HG03432 (cell line): ENCODE results near the gene EXD3.
"Not testable (repeated sequence)": the region's sequence is repeated elsewhere in the genome, so short reads cannot be mapped to it uniquely, and the experiment has no call there.

Experiments used
- ATAC-seq: cut with Tn5 transposase; IDR thresholded peaks from one replicate; pipeline ENCODE4 v1.9.1; 2021; ENCODE audit warnings: mild to moderate bottlenecking, moderate library complexity; ENCODE audit not compliant: unreplicated experiment

Gene EXD3

DNA sequence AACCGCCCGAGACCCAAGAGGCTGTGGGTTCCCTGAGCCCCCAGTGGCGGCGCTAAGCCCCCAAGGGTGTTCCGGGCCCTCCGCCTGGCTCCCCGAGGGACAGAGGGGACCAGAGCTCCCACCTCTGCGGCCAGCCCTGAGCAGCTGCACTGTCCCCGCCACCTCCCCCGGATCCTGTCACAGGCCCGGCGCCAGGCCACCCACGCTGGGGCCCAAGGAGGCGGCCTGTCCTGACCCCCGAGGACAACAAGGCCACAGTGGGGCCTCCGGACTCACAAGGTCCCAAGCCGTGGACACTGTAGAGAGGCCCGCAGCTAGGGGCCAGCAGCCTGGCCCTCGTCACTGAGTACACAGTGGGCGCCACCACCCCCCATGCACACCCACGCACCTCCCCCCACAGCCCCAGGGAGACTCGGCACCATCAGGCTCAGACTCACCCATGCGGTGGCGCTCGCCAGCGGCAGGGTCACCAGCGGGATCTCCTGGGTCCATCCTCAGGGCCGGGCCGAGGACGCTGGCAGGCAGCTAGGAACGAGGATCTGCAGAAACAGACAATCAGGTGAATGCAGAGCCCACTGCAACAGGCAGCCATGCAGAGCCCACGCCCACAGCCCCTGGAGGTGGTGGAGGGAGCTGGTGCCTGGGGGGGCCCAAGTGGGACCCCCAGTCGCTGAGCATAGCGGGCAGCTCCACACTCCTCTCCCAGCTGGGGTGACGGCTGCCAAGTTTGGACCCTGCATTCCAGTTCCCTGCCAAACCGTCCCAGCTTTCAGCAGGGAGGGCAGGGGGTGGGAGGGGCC, 27.9 kb downstream of the EXD3 start:
- no peak for ATAC-seq

DNA sequence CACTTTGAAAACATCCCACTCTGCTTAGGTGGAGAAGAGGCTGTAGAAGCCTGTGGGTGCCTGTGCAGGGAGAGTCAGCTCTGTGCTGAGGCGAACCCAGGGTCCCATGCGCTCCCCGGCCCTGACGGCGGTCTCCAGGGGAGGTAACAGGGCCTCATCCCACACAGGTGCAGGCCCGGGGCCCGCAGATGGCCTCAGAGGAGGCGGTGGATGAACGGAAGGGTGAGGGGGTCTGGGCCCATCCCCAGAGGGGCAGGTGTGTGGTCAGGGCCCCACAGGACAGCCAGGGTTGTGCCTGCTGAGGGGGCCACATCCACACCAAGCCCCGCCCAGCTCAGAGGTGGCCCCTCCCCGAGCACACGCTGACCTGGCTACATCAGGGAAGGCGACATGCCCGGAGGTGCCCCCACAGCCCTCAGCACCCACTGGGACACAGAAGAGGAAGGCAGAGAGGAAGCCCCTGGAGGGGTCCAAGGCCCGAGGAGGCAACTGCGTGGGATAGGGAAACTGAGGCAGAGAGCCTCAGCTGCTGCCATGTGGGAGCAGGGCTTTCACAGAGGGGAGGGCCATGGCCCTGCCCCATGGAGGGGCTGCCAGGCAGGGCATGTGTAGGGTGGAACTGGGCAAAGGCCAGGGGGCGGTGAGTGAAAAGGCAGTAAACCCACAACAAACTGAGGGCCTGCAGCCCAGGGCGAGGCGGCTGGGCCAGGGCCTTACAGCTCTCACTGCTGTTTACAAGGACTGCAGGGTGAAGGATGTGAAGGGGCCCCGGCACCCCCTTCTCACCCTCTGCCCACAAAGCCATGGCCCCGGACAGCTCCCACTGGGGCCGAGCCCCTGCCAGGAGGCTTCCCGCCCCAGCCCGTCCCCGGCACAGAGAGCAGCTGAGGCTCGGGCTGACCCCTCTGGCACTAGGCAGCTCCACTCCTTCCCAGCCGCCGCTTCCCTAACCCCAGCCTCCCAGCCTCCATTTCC, 29.5 kb downstream of the EXD3 start:
- no peak for ATAC-seq

DNA sequence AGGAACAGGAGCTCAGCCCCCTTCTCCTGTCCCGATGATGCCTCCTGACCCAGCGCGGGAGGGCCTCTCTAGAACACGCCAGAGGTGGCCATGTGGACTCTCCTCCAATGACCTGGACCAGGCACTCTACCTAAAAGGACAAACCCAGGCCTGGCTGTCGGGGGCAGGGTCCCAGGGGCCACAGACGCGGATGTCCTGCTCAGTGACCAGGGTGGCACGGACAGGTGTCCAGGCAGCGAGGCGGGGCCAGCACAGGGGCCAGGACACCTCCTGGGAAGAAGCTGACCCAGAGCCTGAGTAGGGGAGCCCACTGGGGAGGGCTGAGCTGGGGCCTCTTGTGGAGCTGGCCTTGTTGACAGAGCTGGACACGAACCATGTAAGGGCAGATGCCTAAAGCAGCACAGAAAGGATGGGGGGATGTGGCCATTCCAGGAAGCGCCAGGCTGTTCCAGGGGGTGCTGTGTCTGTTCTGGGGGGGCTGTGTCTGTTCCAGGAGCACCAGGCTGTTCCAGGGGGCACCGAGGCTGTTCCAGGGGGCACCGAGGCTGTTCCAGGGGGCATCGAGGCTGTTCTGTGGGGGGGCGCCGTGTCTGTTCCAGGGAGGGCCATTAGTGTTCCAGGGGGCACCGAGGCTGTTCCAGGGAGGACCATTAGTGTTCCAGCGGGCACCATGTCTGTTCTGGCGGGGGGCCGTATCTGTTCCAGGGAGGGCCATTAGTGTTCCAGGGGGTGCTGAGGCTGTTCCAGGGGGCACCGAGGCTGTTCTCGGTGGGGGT, 30.5 kb downstream of the EXD3 start:
- no peak for ATAC-seq

DNA sequence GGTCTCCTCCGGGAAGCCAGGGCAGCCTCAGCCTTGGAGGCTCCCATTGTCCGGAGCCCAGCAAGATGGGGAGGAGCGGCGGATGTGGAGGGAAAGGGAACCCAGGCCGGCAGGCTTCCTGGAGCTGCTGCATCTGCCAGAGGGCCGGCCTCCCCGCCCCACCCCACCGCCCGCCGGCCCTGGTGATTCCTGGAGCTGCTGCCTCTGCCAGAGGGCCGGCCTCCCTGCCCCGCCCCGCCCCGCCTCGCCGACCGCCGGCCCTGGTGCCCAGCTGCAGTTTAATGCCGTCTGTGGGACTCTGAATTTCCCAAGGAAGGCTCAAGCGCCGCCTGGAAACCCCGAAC, 31.6 kb downstream of the EXD3 start:
- no peak for ATAC-seq

DNA sequence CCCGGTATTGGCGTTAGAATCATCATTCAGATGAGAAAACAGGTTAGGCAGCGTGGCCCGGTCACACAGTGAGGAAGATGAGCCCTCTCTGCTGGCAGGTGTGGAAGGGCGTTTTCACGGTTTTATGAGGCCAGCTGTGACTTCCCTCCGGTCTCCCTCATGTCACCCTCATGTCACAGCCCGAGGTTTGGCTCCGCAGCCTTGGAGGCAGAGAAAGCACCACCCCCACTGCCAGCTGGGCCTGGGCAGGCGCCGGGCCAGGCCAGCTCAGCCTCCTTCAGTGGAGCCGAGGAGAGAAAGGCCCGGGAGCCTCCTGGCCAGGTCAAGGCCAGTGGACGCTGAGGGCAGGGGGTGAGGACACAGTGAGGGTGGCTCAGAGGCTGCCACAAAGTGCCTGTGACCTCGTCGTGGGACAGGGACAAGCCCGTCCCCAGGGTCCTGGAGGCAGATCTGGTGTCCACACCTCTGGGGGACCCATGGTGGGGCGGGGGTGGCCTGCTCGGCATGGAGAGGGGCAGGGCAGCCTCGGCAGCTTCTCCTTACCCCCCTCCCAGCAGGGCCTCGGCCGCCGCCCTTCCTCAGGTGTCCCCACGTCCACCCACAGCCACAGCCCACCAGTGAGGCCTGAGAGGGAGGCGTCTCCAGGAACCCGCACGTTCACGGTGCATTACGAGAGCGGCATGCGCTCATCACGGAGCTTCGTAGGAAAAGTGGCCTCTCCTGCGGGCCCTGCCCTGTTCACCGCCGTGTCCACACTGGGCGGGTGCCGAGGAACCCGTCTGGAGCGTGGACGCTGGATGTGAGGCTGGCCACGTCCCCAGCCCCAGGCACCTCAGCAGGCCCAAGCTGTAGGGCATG, 32.2 kb downstream of the EXD3 start:
- no peak for ATAC-seq

DNA sequence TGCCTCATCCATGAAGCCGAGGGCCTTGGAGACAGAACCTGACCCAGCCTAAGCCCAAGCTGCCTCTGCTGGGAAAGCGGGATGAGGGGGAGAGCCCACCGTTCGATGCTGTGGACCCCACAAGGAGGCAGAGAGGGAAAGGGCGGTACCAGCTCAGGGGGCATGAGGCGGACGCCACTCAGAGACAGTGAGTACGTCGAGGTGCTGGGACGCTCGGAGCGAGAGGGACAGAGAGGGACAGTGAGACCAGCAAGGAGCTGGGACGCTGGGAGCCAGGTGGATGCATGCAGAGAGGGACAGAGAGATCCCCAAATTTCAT, 33.6 kb downstream of the EXD3 start:
- no peak for ATAC-seq

DNA sequence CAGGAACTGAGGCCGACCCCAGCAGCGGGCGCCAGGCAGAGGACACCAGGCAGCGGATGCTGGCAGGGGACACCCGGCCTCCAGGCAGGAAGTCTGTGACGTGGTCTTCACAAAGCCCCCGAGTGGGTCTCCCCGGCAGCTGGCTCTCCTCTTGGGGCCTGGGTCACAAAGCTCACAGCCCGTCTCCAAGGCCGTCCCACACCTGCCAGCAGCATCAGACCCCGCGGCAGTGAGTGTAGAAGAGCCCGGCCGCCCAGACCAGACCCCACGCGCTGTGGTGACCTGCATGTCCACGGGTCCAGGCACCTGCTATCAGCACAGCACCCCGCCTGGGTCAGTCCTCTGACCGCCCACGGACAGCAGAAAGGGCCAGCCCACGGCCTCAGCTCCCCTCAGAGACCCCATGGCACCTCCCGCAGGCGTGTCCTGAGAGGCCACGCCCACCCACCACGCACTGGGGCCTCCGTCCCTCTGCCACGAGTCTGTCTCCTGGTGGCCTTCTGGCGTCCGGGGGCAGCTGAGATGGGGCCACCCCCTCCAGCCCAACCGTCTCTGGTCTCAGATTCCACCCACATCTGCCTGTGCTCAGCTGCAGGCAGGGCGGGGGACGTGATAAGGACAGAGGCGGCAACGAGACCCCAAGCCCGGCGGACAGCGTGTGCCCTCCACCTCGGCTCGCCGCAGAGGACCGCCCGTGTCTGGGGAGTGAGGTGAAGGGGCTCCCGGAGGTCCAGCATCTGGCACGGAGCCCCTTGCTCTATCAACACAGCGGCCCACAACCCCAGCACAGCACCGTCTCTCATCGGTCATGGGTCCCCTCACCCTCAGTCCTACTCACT, 34.2 kb downstream of the EXD3 start:
- no peak for ATAC-seq

DNA sequence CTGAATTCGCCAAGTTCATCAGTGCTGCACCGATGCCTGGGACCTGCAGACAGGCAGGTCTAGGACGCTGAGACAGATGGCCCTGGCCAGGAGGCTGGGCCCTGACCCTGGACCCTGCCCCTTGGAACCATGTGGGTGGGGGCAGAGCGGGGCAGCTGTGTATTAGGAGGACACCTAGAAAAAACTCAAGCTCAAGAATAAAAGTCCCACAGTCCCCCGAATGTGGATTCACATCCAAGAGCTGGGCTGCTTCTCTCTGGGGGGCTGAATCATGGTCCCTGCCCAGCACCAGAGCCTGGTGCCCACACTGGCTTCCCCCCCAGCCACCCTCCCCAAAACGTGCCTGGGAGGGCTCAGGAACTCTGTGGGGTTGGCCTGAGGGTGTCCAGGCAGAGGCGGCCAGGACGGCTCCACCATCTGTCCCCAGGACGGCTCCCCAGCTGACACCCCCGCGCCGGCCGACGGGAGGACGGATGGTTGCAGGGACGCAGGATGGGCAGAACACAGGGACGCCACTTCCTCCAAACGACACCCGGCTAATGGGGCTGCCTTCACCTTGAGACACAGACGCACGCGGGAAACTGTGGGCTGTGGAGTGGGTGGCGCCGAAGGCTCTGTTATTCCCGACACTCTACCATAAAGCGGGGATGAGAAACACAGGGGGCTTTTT, 34.9 kb downstream of the EXD3 start:
- no peak for ATAC-seq

DNA sequence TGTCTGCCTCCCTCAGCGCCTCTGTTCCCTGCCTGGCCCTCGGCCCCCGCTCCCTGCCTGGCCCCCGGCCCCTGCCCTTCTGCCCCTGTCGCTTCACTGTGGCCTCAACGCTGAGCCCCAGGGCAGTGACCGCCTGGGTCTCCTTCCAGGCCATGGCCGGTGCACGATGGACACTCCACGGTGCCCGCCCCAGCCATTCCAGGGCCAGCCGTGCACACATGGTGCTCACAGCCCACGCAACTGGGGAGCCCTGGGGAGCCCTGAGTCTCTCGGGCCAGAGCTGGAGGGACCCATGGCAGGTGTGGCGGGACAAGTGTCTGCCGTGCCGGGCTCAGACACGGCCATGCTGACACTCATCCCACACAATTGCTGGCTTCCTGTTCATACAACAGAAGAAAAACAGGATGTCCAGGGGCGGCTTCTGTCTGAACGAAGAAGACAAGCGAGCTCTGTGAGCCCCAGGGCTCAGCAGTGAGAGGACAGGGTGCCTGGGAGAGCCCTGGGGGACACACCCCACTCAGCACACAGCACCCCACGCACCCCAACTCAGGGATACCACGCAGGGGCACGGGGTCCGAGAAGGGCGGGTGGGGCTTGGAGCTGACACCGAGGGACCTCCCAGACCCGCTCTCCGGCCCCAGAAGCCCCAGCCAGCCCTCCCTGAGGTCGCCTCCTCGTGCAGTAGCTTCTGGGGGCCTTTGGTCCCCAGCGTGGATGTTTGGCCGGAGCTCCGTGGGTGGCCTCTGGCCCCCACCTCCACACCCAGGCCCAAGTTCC, 35.7 kb downstream of the EXD3 start:
- ATAC-seq = no peak

DNA sequence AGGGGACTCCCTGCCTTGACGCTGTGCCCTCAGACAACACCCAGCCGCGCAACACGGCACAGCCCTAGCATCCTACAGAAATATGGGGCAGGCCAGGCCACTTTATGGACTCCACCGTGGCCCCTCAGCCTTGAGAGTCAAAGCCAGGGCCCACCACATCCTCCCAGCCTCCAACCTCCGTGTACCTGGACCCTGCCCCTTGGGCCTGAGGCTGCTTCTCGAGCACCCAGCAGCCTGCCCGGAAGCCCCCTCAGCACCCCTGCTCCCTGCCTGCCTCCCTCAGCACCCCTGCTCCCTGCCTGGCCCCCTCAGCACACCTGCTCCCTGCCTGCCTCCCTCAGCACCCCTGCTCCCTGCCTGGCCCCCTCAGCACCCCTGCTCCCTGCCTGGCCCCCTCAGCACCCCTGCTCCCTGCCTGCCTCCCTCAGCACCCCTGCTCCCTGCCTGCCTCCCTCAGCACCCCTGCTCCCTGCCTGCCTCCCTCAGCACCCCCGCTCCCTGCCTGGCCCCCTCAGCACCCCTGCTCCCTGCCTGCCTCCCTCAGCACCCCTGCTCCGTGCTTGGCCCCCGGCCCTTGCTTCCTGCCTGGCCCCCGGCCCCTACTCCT, 36.4 kb downstream of the EXD3 start:
- ATAC-seq = not testable (repeated sequence)

DNA sequence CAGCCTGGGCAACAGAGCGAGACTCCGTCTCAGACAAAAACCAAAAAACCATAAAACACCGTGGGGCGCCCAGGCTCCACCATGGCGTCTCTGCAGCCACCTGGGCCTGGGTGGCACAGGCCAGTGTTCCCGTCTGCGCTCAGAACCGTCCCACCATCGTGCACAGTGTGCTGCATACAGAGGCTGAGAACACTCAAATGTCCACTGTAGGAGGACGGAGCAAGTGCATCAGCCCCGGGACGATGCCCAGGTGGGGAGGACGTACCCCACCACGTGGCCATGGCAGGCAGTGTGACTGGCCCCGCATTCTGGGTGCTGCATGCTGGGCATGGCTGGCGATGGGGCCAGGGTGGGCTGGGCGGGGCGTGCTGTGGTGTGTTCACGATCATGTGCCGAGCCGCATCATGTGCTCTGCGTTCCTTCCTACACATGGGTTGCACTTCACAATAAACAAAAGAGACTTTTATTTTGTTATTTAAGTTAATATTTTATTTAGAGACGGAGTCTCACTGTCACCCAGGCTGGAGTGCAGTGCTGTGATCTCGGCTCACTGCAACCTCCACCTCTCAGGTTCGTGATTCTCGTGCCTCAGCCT, 37.8 kb downstream of the EXD3 start:
- ATAC-seq = no peak

DNA sequence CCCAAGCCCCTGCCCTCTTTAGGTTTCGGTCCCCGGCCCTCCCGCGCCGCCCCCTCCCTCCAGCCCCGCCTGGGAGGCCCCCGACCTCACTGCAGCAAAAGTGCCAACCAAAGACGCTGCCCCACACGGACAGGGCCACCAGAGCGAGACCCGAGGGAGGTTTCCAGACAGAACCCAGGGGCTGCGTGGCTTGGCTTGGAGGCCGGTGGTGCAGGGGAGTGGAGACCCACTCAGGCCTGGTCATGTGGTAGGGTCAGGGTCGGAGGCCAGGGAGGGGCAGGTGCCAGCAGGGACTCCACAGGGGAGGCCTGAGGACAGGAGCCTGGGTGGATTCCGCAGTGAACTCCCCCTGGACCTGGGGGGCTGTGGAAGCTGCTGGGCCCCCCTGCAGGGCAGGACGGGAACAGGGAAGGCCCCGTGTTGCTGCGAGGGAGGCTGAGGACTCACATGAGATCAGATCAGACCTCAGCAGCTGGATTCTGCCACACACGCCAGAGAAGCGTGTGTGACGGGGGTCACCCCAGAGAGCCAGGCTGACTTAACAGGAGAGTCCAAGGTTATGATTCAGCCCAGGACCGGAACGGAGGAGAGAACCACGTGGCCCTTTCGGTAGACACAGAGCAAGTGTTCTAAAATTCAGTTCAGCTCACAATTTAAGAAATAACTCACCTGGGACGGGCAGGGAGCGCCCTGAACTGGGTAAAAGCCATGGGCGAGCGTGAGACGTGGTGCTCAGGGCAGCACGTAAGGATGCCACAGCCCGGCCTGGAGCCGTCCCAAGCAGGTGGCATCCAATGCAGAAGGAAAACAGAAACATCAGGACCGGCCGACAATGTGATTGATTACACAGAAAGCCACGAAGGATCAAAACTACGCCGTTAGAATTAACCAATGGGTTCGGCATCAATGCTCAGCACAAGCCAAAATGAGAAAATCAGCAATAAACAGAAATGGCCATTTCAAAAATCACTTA, 38.9 kb downstream of the EXD3 start:
- ATAC-seq = no peak

DNA sequence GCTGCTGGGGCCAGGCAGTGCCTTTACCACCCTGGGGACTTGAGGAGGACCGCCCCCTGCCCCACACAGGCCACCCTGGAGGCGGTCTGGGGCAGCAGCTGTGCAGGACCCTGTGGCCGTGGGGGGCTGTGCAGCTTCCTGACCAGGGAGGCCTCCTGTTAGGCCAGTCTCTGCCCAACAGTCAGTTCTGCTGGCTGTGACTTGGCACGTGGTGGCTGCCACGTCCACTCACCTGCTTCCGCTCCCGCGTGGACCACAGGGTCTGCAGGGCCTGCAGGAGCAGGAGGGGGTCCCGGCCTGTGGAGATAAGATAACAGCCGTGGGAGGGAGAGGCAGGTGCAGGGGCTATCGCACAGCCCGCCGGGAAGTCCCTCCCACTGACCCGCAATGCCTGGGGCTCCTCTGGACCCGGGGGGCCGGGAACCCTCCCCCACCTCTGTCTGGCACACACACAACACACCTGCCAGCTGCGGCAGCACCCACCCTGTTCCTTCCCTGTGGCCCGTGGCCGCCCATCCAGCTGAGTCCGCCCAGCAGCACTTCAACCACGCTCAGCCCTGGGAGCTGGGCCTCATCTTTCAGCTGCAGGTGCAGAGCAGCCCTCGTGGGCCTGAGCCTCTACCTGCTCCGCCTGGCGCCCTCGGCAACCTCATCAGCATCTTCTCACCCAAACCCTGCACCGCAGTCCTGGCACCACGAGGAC, 39.7 kb downstream of the EXD3 start:
- no peak for ATAC-seq

DNA sequence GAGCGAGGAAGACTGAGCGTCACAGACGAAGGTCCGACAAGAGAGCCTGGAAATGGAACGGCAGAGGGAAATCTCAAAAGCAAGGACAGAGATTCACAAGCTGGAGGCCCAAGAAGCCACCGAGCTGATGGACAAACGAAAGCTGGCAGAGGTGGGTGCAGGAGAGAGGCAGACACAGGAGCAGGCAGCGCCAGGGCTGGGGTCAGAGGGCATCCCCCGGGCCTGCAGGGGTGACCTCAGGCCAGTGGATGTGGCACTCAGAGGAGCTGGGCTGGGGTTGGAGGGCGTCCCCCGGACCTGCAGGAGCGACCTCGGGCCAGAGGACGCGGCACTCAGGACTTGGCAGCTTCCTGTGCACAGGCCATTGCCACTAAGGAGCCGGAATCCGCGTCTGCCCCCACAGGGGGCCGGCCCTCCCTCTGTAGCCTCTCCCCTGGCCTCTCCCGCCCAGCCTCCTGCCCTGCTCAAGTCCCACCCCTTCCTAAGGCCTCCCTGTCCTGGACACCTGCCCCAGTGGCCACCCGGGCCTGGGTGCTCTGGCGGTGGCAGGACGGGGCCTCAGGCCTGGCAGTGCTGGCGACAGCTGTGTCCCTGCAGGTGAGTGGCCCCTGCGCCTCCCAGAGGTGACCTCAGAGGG, 40.4 kb downstream of the EXD3 start:
- no peak for ATAC-seq
